Colonic mucosa (tissue), 4 donors: ENCODE measurements around the gene UNKL. TPM values are rescaled to one million over a fixed set of nuclear protein-coding genes. Genes with fewer than 3 reads are reported as not detected.

ENCODE experiments used
- DNase-seq: peaks from one replicate; pipeline ENCODE4 v3.0.0-alpha.2; 2020
- H3K27ac ChIP-seq: fragments of 200-600 bp; one replicate; pipeline ENCODE4 v1.8.0; 2021
- H3K27me3 ChIP-seq: fragments of 200-600 bp; one replicate; pipeline ENCODE4 v1.8.0; 2021
- H3K36me3 ChIP-seq: fragments of 200-600 bp; one replicate; pipeline ENCODE4 v1.8.0; 2021
- H3K4me1 ChIP-seq: fragments of 200-600 bp; one replicate; pipeline ENCODE4 v1.8.0; 2021; ENCODE audit warnings: mild to moderate bottlenecking
- H3K4me3 ChIP-seq: fragments of 200-600 bp; one replicate; pipeline ENCODE4 v1.8.0; 2021
- H3K9ac ChIP-seq, 2 donors: one replicate each; pipeline ENCODE4 v1.7.0; 2013; ENCODE audit warnings: control low read depth in 2 of 2, low read depth in 2 of 2, low read length in 2 of 2
- H3K9me3 ChIP-seq: fragments of 200-600 bp; one replicate; pipeline ENCODE4 v1.8.0; 2021
- CTCF ChIP-seq: fragments of 200-600 bp; IDR thresholded peaks from one replicate; pipeline ENCODE4 v1.8.0; 2022; ENCODE audit warnings: antibody characterized with exemption, mild to moderate bottlenecking
- intact Hi-C: fragments of 100-400 bp; cut with DNase I; formaldehyde crosslinking; loops from one replicate; pipeline ENCODE4 v1.14.1; 2022
- total RNA-seq, 2 donors: library from RNA; stranded (reverse); fragmentation: NEBNext Ultra II Directional in 1 of 2; extraction: Animal tissue kit (Norgen Biotek cat#: 25700) in 1 of 2; gene quantifications; one replicate each; pipeline ENCODE4 v1.2.1, GENCODE V29; 2021
- donor health status: healthy.
- donor health status: DM: no; HTN: no; CAD: no.
- donor health status: DM: no; HTN: no; CAD: no.

The UNKL gene
- total RNA-seq, 2 donors from 2014 or later: 11.1 to 11.8 TPM

- TF ChIP-seq CTCF: no peak
- no peak overlapping the region for H3K9ac ChIP-seq
- no peak overlapping the region for H3K4me3 ChIP-seq
- H3K27ac ChIP-seq: no peak overlapping the region
- H3K4me1 ChIP-seq: no peaks in the 10 kb centered on the region
- intact Hi-C loops: no loop called here
- H3K9me3 ChIP-seq: no peaks in the 10 kb centered on the region
- no peaks in the 10 kb centered on the region for H3K27me3 ChIP-seq
- no peaks in the 10 kb centered on the region for H3K36me3 ChIP-seq
- DNase-seq: no peak
Observed at GRCh38 chr16:1434644-1435592, 20.4 kb upstream of the UNKL start.

GRCh38 chr16:1433756-1434155 is 19.3 kb upstream of the UNKL start:
- no peak overlapping the region for H3K9ac ChIP-seq

GRCh38 chr16:1433263-1433560 is 18.7 kb upstream of the UNKL start:
- no peak overlapping the region for H3K4me3 ChIP-seq
- no peaks in the 10 kb centered on the region for H3K9me3 ChIP-seq
- intact Hi-C loops: no loop called here
- H3K36me3 ChIP-seq: no peaks in the 10 kb centered on the region
- no peak for DNase-seq
- no peaks in the 10 kb centered on the region for H3K4me1 ChIP-seq
- no peak overlapping the region for H3K9ac ChIP-seq
- H3K27ac ChIP-seq: no peak overlapping the region
- no peak for TF ChIP-seq CTCF
- H3K27me3 ChIP-seq: no peaks in the 10 kb centered on the region

More at GRCh38 chr16:1433756-1434155, 19.3 kb upstream of the UNKL start:
- no peak for DNase-seq
- Histone ChIP-seq H3K27ac (no peak overlapping the region), H3K27me3 (no peaks in the 10 kb centered on the region), H3K36me3 (no peaks in the 10 kb centered on the region), H3K9me3 (no peaks in the 10 kb centered on the region), H3K4me3 (no peak overlapping the region), H3K4me1 (no peaks in the 10 kb centered on the region)
- intact Hi-C loops: no loop called here
- TF ChIP-seq CTCF: no peak

GRCh38 chr16:1432388-1433262 is 18.1 kb upstream of the UNKL start:
- no peaks in the 10 kb centered on the region for H3K4me1 ChIP-seq
- intact Hi-C loops: no loop called here
- TF ChIP-seq CTCF: no peak
- no peak overlapping the region for H3K27ac ChIP-seq
- no peaks in the 10 kb centered on the region for H3K27me3 ChIP-seq
- no peak overlapping the region for H3K9ac ChIP-seq
- DNase-seq: no peak
- H3K36me3 ChIP-seq: no peaks in the 10 kb centered on the region
- H3K9me3 ChIP-seq: no peaks in the 10 kb centered on the region
- no peak overlapping the region for H3K4me3 ChIP-seq

GRCh38 chr16:1431497-1432270 is 17.2 kb upstream of the UNKL start:
- no peaks in the 10 kb centered on the region for H3K9me3 ChIP-seq
- no peaks in the 10 kb centered on the region for H3K4me1 ChIP-seq
- no peak overlapping the region for H3K9ac ChIP-seq
- no peak for DNase-seq
- intact Hi-C loops: no loop called here
- H3K4me3 ChIP-seq: no peak overlapping the region
- no peaks in the 10 kb centered on the region for H3K27me3 ChIP-seq
- TF ChIP-seq CTCF: no peak
- H3K27ac ChIP-seq: no peak overlapping the region
- H3K36me3 ChIP-seq: no peaks in the 10 kb centered on the region
